ENCODE data around the gene UBR2.
"Not testable (repeated sequence)": the region's sequence is repeated elsewhere in the genome, so short reads cannot be mapped to it uniquely, and the experiment has no call there.

Gene UBR2

DNA sequence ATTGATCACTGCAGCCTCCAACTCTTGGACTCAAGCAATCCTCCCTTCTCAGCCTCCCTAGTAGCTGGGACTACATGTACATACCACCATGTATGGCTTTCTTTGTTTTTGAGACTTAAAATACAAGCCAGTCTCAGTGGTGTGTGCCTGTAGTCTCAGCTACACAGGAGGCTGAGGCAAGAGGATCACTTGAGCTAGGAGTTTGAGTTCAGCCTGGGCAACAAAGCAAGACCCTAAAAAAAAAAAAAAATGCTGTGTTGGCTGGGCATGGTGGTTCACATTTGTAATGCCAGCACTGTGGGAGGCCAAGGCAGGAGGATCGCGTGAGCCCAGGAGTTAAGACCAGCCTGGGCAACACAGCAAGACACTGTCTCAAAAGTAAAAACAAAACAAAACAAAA, 51.7 kb downstream of the UBR2 start:
- no peak for DNase-seq (ENCODE audit: insufficient read length, low spot score)
- no peak for FAIRE-seq

DNA sequence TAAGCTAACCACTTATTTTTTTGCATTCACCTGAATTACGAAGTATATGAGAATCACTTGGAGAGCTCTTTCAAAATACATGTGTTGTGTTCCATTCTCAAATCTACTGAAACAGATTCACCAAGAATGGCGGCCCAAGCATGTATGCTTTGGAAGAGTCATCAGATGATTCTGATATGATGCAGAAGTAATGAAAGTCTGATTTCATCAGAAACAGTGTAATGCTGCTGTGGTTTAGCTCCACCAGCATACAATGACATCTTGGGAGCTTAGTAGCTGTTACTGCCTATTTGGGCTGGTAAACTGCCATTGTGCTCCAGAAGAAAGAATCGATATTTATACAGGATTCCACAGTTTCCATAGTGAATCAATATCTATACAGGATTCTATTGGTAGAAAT, 52.9 kb downstream of the UBR2 start:
- FAIRE-seq, result no peak
- DNase-seq (ENCODE audit: insufficient read length, low spot score), result no peak

DNA sequence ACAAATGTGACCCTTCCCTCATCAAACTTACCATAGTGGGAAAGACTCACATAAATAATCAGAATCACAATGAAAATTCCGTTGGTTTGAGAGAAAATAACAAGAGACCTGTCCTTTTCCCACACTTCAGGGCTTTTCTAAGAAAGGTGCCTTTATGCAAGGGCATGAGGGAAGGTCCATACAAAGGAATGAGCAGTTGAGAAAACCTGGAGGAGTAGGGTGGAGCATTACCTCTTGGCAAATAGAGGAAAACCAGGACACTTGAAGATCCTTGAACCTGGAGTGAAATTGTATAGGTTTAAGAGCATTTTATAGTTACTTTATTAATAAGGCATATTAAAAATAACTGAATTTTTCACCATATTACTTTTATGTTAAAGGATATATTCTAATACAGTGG, 54.3 kb downstream of the UBR2 start:
- DNase-seq (ENCODE audit: insufficient read length, low spot score) (no peak), FAIRE-seq (no peak)

DNA sequence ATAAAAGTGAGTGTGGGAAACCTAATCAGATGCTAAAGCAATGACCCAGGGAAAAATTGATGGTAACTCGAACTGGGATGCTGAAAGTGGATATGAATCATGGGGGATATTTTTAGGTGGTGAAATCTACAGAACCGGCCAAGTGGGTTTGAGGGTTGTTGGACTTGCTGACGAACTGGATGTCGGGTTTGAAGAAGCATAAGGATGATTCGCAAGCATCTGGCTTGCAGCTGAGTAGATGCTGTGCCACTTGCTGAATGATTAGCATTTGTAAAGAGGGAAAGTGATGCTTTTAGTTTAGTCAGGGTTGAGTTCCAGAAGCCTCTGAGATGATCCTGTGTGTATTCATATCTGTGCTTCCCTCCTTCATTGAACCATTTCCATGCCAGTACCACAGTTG, 54.9 kb downstream of the UBR2 start:
- DNase-seq (ENCODE audit: insufficient read length, low spot score) (no peak), FAIRE-seq (no peak)

DNA sequence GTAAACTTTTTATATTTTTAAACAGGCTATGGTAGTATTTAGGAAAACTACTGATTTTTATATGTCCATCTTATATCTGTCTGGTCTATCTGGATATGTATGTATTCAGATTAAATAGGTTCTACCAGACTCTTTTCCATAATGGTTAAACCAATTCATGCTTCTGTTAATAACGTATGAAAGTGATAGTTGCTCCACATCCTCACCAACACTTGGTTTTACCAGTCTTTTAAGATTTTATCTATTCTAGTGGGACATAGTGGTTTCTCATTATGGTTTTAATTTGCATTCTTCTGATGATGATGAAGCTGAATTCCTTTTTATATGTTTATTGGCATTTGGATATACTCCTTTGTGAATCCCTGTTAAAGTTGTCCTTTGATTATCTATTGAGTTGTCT, 56.1 kb downstream of the UBR2 start:
- FAIRE-seq, result peak; percentile 39
- no peak for DNase-seq (ENCODE audit: insufficient read length, low spot score)

DNA sequence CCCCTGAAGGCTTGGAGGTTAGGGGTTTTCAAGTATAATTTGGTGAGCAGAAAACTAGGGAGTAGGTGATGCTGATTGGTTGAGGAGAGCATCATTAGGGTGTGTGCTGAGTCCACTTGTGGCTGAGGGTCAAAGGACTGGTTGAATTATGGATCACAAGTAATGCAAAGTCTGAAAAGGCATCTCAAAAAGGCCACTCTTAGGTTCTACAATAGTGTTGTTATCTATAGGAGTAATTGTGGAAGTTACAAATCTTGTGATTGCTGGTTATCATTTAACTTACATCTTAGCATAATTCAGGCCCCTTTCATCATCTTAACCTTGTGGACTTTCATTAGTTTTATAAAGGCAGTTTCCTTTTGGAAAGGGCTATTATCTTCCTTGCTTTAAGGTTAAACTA, 60.8 kb downstream of the UBR2 start:
- DNase-seq (ENCODE audit: insufficient read length, low spot score) (no peak), FAIRE-seq (no peak)

DNA sequence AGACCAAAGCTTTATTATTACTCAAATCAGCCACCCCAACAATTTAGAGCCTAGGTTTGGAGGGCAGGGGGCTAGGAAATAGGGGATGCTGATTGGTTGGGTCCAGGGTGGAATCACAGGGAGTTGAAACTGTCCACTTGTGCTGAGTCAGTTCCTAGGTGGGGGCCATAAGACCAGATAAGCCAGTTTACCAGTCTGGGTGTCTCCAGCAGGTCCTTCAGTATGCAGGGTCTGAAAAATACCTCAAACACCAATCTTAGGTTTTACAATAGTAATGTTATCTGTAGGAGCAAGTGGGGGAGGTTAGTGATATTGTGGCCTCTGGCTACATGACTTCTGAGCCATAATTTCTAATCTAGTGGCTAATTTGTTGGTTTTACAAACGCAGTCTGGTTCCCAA, 63.2 kb downstream of the UBR2 start:
- FAIRE-seq (no peak), DNase-seq (ENCODE audit: insufficient read length, low spot score) (no peak)

DNA sequence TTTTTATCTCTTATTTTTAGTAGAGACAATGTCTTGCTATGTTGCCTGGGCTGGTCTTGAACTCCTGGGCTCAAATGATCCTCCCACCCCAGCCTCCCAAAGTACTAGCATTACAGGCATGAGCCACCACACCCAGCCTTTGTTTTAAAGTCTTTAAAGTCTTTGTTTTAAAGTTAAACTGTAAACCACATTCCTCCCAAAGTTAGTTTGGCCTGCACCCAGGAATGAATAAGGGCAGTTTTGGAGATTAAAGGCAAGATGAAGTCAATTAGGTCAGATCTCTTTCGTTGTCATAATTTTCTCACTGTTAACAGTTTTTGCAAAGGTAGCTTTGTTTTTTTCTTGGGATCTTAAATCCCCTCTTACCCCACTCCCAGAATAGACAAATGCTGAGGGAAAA, 63.8 kb downstream of the UBR2 start:
- FAIRE-seq, result no peak
- DNase-seq (ENCODE audit: insufficient read length, low spot score), result no peak

DNA sequence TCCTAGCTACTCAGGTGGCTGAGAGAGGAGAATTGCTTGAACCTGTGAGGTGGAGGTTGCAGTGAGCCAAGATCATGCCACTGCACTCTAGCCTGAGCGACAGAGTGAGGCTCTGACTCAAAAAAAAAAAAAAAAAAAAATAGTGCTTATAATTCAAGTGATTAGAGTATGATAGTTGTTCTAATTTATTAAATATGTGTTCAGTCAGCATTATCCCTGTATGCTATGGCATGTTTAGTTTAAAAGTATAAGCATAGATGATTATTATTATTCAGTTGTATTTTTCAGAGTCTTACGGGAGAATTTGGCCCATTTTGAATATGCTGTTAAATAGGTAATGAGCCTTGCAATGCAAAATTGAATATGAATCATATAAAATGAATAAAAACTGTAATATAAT, 64.8 kb downstream of the UBR2 start:
- FAIRE-seq (no peak), DNase-seq (ENCODE audit: insufficient read length, low spot score) (no peak)

DNA sequence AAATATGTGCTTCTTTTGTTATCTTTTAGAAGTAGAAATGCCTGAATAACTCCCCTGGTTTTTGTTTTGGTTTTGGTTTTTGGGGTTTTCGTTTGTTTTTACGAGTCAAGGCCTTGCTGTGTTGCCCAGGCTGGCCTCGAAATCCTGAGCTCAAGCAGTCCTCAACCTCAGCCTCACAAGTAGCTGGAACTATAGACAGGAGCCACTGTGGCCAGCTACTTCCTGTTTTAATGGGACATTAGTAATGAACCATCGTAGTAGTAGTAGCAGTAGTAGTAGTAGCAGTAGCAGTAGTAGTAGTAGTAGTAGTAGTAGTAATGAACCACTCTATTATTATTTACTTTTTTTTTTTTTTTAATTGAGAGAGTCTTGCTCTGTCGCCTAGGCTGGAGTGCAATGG, 66.0 kb downstream of the UBR2 start:
- FAIRE-seq (peak; percentile 69), DNase-seq (ENCODE audit: insufficient read length, low spot score) (no peak)

DNA sequence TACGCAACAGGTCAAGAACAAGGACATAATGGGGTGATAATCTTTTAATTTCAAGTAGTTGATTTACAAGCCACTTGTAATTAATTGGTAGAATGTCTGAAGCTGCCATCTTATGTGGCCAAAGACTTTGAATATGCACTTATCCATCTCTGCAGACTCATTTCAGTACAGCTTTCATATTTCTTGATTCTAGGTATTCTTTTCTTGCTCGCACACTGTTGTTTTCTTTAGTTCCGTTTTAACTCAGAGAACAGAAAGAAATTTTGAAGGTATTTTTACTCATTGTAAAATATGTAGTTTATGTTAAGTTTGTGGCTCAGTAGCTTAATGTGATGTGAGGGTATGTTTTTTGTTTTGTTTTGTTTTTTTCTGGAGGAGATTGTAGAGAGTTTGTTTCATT, 73.9 kb downstream of the UBR2 start:
- FAIRE-seq, result no peak

DNA sequence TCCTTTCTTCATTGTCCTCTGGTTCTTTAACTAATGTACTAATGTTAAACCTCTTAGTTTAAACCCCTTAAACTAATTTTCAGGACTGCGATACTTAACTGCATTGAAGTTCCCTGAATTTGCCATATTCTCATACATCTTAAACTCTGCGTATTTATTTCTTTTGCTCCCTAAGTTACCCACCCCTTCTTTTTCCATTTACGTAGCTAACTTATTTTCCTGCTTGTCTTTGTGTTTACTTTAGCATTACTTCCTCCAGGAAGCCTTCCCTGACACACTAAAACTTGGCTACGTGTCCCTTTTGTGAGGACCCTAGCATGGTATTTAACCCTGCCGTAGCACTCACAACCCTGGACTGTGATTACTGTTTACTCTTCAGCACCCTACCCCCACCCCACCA, 79.0 kb downstream of the UBR2 start:
- DNase-seq (ENCODE audit: insufficient read length, low spot score) (no peak), FAIRE-seq (no peak)

More for the DNA sequence above, 73.9 kb downstream of the UBR2 start:
- DNase-seq (ENCODE audit: insufficient read length, low spot score), result no peak

DNA sequence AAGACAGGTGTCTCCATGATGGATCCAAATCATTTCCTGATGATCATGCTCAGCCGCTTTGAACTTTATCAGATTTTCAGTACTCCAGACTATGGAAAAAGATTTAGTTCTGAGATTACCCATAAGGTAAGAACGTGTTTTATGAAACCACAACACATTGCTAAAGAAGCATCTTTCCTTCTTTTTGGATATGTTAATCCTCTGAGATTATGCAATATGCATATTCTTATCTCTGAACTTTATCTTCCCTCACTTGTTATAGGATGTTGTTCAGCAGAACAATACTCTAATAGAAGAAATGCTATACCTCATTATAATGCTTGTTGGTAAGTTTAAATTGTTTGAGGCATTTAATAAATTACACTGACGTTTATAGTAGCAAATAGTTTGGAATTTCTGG, 80.4 kb downstream of the UBR2 start:
- DNase-seq (ENCODE audit: insufficient read length, low spot score) (no peak), FAIRE-seq (no peak)

DNA sequence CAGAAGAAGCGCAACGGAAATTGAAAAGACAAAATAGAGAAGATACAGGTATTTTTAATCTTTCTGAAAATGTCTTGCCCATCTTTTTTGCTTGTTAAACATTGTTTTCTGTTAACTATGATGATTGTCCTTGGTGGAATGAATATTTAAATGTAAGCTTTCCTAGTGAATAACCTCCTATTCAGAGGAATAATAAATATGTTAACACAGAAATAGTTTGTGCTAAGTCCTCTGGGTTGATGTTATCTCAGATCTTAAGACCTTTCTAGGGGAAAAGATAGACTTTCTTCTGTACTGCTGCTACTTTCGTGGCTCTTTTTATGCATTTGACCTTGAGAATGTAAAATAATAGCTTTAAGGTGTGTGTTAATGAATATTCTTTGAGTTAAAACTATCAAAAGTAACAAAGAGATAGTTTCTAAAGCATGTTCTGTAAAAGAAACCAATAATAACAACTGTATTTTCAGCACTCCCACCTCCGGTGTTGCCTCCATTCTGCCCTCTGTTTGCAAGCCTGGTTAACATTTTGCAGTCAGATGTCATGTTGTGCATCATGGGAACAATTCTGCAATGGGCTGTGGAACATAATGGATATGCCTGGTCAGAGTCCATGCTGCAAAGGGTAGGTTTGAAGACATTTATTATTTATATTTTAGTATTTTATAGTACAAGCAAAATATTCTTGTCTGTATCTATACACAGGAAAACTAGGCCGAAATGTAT, 88.4 kb downstream of the UBR2 start:
- no peak for DNase-seq (ENCODE audit: insufficient read length, low spot score)
- no peak for FAIRE-seq

DNA sequence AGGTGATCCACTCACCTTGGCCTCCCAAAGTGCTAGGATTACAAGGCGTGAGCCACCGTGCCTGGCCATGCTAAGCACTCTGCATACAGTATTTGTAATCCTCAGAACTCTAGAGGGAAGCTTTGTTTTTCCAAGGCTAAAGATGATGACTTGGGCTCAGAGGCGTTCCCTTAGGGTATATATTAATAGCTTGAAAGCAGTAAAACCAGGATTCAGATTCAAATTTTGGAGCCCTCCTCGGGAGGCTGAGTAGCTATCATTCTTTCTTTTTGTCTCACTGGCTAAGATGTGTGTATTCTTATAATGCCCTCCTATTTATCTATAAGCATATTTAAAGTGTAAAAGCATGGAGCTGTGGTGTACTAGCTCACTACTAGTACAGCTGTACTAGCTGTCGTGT, 90.0 kb downstream of the UBR2 start:
- FAIRE-seq (no peak), DNase-seq (ENCODE audit: insufficient read length, low spot score) (no peak)

DNA sequence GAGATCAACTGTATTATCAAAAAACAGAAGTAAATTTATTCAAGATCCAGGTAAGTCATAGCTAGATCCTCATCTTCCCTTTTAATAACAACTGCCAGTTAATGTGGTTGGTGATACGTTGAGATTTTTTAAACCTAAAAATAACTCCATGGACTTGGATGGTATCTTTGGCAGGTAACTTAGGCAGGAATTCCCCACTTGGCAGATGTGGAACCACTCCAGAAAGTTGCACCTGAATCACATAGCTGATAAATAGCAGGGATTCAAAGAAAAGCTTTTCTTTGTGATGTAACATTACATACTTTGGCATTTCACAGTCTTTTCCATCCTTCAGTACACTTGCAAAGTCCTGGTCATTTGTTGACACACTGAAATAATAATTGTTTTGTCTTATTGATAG, 96.0 kb downstream of the UBR2 start:
- FAIRE-seq (no peak), DNase-seq (ENCODE audit: insufficient read length, low spot score) (no peak)

DNA sequence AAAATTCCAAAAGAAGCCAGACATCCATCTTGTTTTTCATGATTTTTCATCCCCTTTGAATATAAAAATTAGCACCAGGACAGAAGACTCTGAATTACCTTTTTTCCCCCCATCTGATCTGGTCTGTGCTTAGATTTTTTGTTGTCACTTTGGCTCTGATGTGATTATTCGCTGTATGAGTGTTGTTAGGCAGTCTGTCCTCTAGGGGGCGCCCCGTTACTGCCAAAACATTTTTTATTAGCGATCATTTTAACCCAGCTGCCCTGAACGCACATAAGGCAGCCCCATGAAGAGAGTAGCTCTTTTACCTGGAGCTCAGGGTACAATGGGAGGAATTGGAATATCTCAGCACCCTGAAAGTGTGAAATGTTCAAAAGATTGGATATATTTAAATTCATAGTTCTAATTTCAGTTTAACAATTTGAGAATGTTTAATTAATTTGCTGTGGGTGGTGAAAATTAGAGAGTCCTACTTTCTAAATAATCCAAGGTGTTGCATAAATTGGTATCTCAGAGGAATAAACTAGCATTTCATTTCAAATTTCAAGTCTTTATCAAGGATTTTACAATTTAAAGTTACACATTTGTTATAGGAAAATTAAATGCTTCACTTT, 97.8 kb downstream of the UBR2 start:
- peak; percentile 35 for DNase-seq (ENCODE audit: insufficient read length, low spot score)
- peak; percentile 97 for FAIRE-seq

DNA sequence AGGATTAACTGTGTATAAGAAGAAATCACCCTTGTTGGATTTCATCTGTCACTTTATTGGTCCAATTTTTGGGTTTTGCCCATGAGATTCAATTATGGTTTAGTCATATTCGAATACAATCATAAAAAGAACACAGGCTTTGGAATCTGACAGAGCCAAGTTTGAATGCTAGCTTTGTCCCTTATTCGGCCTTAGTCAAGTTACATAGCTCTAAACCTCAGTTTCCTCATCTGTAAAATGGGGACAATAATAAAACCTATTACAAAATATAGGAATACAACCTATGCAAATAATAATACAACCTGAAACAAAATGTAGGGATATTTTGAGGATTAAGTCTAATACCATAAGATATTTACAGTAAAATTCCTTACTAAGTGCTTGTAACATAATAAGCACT, 100.9 kb downstream of the UBR2 start:
- no peak for FAIRE-seq
- DNase-seq (ENCODE audit: insufficient read length, low spot score), result no peak

DNA sequence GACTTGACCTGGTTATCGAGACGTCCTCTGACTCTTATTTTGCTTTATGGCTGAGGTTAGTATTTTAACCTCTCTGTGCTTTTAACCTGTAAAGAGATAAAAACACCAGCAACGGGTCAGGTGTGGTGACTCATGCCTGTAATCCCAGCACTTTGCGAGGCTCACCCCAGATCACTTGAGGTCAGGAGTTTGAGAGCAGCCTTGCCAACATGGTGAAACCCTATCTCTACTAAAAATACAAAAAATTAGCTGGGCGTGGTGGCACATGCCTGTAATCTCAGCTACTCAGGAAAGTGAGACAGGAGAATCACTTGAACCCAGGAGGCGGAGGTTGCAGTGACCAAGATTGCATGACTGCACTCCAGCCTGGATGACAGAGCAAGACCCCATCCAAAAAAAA, 110.5 kb downstream of the UBR2 start:
- not testable (repeated sequence) for FAIRE-seq

DNA sequence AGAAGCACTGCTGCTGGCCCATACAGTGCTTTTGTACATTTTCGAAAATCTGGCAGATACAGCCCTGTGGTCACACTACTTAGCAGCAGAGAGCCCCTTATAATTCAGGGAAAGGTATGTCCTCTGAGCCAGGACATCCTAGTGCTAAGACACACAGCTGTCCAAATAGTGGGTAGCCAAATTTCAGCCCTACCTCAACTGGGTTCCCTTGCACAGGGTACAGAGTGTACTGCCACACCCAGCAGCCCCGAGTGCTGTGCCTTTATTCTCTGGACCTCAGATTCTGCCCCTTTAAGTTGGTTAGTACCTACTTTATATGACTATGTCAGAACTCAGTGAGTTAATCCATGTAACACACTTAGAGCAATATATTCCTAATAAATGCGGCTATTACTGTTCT, 111.0 kb downstream of the UBR2 start:
- DNase-seq (ENCODE audit: insufficient read length, low spot score) (no peak), FAIRE-seq (no peak)

More for the DNA sequence above, 110.5 kb downstream of the UBR2 start:
- not testable (repeated sequence) for DNase-seq (ENCODE audit: insufficient read length, low spot score)

DNA sequence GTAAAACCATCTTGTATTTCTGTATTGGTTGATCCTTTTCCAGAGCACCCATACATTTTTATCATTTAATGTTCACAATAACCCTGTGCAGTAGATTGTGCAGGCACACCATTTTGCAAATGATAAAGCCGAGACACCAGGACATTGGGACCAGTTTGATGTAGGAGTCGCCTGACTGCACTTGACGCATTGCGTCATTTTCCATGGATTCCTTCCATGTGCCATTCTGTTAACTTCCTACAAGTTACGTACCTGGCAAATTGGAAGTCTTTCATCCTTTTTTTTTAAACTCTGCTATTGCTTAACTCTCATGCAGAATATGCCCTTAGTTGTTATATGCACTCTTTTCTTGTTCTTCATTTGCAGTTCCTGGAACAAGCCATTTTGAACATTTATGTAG, 115.5 kb downstream of the UBR2 start:
- no peak for DNase-seq (ENCODE audit: insufficient read length, low spot score)

DNA sequence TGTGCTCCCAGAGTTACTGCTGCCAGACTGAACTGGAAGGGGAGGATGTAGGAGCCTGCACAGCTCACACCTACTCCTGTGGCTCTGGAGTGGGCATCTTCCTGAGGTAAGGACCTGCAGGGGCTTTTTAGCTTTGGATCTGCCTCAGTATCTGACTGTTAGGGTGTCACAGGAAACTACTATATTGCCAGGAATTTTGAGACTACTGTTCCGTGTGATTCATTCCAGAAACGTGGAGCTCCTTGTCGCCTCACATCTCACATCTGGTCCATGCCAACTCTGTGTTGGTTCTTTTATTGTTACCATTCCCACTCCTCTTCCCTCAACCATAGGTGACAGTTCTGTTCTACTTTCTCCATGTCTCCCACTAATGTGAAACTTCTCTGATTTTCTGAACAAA, 124.5 kb downstream of the UBR2 start:
- FAIRE-seq (no peak), DNase-seq (ENCODE audit: insufficient read length, low spot score) (no peak)

More for the DNA sequence above, 115.5 kb downstream of the UBR2 start:
- no peak for FAIRE-seq

DNA sequence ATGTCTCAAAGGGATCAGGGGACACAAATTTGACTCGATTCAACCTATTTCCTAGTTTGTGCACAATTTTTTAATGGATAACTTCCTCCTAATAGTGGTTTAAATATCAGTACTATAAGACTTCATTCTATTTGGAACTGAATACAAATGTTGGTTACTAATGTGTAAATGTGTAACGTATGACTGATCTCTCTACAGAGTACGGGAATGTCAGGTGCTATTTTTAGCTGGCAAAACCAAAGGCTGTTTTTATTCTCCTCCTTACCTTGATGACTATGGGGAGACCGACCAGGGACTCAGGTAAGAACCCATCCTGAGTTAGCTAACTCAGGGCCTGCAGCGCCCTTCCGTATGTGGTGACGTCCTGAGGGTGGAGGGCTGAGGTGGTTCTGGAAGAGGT, 125.5 kb downstream of the UBR2 start:
- FAIRE-seq (no peak), DNase-seq (ENCODE audit: insufficient read length, low spot score) (no peak)

Measured in GM19239 (cell line).